Fibroblast of mammary gland (primary cell): ENCODE results near the gene GSDMA.
A peak's percentile ranks its signal among the peaks of the same experiment; 100 is the strongest.

Source experiments
- DNase-seq: peaks from one replicate; pipeline ENCODE4 v3.0.0-alpha.2; 2010; ENCODE audit warnings: low read depth
- H3K4me3 ChIP-seq: 2 replicates; pipeline ENCODE4 v1.5.1; 2011; ENCODE audit warnings: low read depth, mild to moderate bottlenecking, low read length, moderate library complexity; ENCODE audit not compliant: control insufficient read depth
- TF ChIP-seq, protein P1 (sequence below): conservative IDR thresholded peaks from 2 replicates; pipeline ENCODE4 v1.5.1; 2011; ENCODE audit warnings: low read depth, low read length, inconsistent platforms; ENCODE audit not compliant: control insufficient read depth, insufficient read depth

Gene GSDMA

DNA sequence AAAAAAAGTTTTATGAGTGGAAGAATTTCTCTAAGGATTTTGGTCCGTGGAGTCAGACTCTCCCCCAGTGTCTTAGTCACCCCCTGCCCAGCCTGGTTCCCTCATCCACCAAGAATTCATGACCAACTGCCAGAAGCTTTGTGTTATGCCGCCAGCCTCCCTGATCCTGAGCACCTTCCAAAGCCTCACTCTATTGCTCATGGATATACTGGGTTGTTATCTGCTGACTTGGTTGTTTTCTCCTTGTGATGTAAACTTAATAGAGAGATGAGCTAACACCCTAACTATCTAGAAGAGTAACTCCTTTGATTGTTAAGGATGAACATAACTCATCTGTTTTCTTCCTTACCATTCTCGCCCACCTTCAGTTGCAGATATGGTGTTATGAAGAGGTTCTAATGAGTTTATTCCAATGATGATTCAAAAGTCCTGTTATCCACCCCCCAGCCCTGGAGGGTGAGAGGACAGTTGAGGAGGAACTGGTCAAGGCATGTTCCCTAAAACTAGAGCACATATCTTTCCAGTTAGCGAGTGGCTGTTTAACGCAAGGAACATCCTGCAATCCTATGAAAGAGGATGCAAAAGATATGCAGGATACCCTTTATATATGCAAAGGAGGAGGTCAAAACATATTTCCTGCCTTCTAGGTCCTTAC is 16.3 kb downstream of the GSDMA start:
- peak overlapping the region; percentile 1 for H3K4me3 ChIP-seq
- DNase-seq: peak; percentile 89
- TF ChIP-seq, protein P1, sequence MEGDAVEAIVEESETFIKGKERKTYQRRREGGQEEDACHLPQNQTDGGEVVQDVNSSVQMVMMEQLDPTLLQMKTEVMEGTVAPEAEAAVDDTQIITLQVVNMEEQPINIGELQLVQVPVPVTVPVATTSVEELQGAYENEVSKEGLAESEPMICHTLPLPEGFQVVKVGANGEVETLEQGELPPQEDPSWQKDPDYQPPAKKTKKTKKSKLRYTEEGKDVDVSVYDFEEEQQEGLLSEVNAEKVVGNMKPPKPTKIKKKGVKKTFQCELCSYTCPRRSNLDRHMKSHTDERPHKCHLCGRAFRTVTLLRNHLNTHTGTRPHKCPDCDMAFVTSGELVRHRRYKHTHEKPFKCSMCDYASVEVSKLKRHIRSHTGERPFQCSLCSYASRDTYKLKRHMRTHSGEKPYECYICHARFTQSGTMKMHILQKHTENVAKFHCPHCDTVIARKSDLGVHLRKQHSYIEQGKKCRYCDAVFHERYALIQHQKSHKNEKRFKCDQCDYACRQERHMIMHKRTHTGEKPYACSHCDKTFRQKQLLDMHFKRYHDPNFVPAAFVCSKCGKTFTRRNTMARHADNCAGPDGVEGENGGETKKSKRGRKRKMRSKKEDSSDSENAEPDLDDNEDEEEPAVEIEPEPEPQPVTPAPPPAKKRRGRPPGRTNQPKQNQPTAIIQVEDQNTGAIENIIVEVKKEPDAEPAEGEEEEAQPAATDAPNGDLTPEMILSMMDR: no peak

GRCh38 chr17:39979893-39980350 is 17.1 kb downstream of the GSDMA start:
- TF ChIP-seq, protein P1: no peak
- DNase-seq: peak; percentile 15
- H3K4me3 ChIP-seq: peak overlapping the region; percentile 79

GRCh38 chr17:39980351-39981206 is 17.8 kb downstream of the GSDMA start, which contains the start of gene PSMD3:
TSS of gene PSMD3 (plus strand) at chr17:39980807. CDS start at chr17:39980971, 164 bp downstream.
- DNase-seq: peak; percentile 99
- TF ChIP-seq, protein P1: peak; percentile 73
- H3K4me3 ChIP-seq: peak within 1 kb of the TSS; percentile 79

GRCh38 chr17:39981207-39981741 is 18.5 kb downstream of the GSDMA start:
- peak overlapping the region; percentile 79 for H3K4me3 ChIP-seq
- TF ChIP-seq, protein P1: no peak
- no peak for DNase-seq

DNA sequence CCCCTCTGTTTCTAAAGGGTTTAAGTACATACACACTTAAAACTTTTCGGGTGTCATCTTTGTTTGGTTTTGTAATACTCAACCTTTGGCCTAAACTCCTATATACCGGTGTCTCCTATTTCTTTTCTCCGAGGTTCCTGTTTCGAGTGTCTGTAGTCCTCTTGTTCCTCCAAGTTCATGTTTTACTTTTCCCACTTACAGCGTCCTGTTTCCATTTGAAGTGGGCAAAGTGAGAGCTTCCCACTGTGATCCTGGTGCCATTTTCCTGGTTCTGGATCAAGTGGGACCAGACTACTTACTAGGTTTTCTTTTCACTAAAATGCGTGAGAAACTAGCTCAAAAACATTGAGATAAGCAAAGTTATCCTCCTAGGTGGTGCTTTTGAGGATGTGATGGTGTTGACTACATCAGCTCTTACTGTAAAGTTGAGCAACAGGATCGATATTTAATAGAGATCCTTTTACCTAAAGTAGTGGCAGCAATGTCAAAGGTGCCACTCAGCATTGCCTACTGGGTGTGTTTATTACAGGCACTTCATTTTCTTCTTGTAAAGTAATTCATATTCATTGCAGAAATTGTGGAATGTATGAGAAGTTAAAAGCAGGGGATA is 19.1 kb downstream of the GSDMA start:
- TF ChIP-seq, protein P1: no peak
- H3K4me3 ChIP-seq: peak overlapping the region; percentile 79

GRCh38 chr17:39988206-39988810 is 25.5 kb downstream of the GSDMA start:
- TF ChIP-seq, protein P1: no peak
- DNase-seq: no peak
- H3K4me3 ChIP-seq: no peak overlapping the region

More for the DNA sequence above, 19.1 kb downstream of the GSDMA start:
- DNase-seq: no peak
